SH-SY5Y (cell line): ENCODE results near the gene GSX2.

Experiments used
- GATA2 ChIP-seq: IDR thresholded peaks from 2 replicates; pipeline ENCODE4 v1.6.1; 2011; ENCODE audit warnings: mild to moderate bottlenecking, low read depth, low read length
- GATA3 ChIP-seq: IDR thresholded peaks from 2 replicates; pipeline ENCODE4 v1.6.1; 2011; ENCODE audit warnings: low read depth, mild to moderate bottlenecking, low read length, moderate library complexity

DNA sequence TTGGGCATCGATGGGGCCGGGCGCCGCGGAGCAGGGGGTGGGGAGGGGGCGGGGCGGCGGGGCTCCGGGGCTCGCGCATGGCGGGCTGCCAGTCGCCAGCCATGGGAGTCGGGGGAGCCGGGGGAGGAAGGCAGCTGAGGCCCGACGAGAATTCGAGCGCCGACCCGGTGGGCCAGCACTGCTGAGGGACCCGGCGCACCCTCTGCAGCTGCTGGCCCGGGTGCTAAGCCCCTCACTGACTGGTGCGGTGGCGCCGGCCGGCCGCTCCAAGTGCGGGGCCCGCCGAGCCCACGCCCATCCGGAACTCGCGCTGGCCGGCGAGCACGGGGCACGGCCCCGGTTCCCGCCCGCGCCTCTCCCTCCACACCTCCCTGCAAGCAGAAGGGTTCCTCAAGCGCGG lies 49.4 kb downstream of the GSX2 start:
- TF ChIP-seq GATA3 (no peak), GATA2 (no peak)
